ENCODE results near the gene PIAS2. TPM values are rescaled to one million over a fixed set of nuclear protein-coding genes. Genes with fewer than 3 reads are reported as not detected.

PIAS2 gene
- total and polyA plus RNA-seq, 2 of the 13 experiments (the other 11 are each of a cell fraction or from before 2014, with no cell fraction given): 12.2 to 12.7 TPM

- in situ Hi-C loops (cut with HindIII; ENCODE audit: extremely low pct_ligation_motif_present, low pct_unique_long_range_greater_than_20kb) (no loop called here), intact Hi-C loops (cut with micrococcal nuclease; ENCODE audit: unreplicated experiment) (no loop called here)
These were observed 23.9 kb downstream of the PIAS2 start for GRCh38 chr18:46893360-46893759.

GRCh38 chr18:46892842-46893241 lies 24.5 kb downstream of the PIAS2 start:
- no peak overlapping the region for H3K9ac ChIP-seq (ENCODE audit: insufficient read depth, low read depth, low read length)
- H3K4me1 ChIP-seq (ENCODE audit: insufficient read depth, low read length): peaks cover 13% of the 10 kb centered on the region
- no TSS peak for BruUV-seq (replicated peaks)
- no peak for DNase-seq (ENCODE audit: low spot score)
- peaks cover 29% of the 10 kb centered on the region for H3K79me2 ChIP-seq (ENCODE audit: insufficient read depth, low read length)
- peaks cover 26% of the 10 kb centered on the region for H3K9me3 ChIP-seq (ENCODE audit: low read length)
- intact Hi-C loops (cut with micrococcal nuclease; ENCODE audit: unreplicated experiment) (no loop called here), in situ Hi-C loops (cut with HindIII; ENCODE audit: extremely low pct_ligation_motif_present, low pct_unique_long_range_greater_than_20kb) (no loop called here)
- POLR2A ChIA-PET: no interaction called here
- H2AFZ ChIP-seq (ENCODE audit: low read length): no peak overlapping the region
- no peak overlapping the region for H3K4me2 ChIP-seq (ENCODE audit: low read depth, low read length)
- no peaks in the 10 kb centered on the region for H3K27me3 ChIP-seq (ENCODE audit: control insufficient read depth in 1 of 2, insufficient read depth in 2 of 2, low read length in 2 of 2)
- H3K27ac ChIP-seq (ENCODE audit: extremely low read length, insufficient read depth, low read length): no peak overlapping the region
- CTCF ChIA-PET (ENCODE audit: low intra/inter-chr PET ratio, low total read pairs): no interaction called here
- H4K20me1 ChIP-seq (ENCODE audit: insufficient read depth, low read length): 0 out of 2 replicates have a peak, but pooled peaks cover 3% of the 10 kb centered on the region
- H3K4me3 ChIP-seq (replicated peaks in 1 of 3; ENCODE audit: insufficient read depth in 1 of 3, low read depth in 2 of 3, low read length in 3 of 3): no peak overlapping the region
- WGBS (ENCODE audit: low lambda C conversion rate): 93% methylated on average over 1 of the region's 1 CpG
- no peak for FAIRE-seq
- peaks cover 8 to 27% of the 10 kb centered on the region in 2 experiments; a peak in 3 of 5 replicates for H3K36me3 ChIP-seq (replicated peaks in 1 of 2; ENCODE audit: control insufficient read depth in 1 of 2, insufficient read depth in 2 of 2, low read length in 2 of 2)
- ATAC-seq: no peak
- TF ChIP-seq MIER2 (CRISPR knock-in tag; IDR thresholded peaks at IDR 0.05): no peak
- no peak for TF ChIP-seq SCMH1 (CRISPR knock-in tag; IDR thresholded peaks at IDR 0.05; ENCODE audit: borderline replicate concordance)
- no peak for TF ChIP-seq FOXO4 (CRISPR knock-in tag; conservative IDR thresholded peaks at IDR 0.05)
- no peak for TF ChIP-seq ATM (IDR thresholded peaks at IDR 0.05; ENCODE audit: borderline replicate concordance)
- TF ChIP-seq DZIP1 (CRISPR knock-in tag; IDR thresholded peaks at IDR 0.05): no peak
- no peak for TF ChIP-seq SP1 (IDR thresholded peaks at IDR 0.05)
- no peak for TF ChIP-seq SP1 (CRISPR knock-in tag; IDR thresholded peaks at IDR 0.05)
- no peak for TF ChIP-seq ZNF709 (CRISPR knock-in tag; IDR thresholded peaks at IDR 0.05)
- TF ChIP-seq ZNF383 (CRISPR knock-in tag; IDR thresholded peaks at IDR 0.05; ENCODE audit: borderline replicate concordance): no peak

More at GRCh38 chr18:46893360-46893759, 23.9 kb downstream of the PIAS2 start:
- Histone ChIP-seq H3K27me3 (ENCODE audit: control insufficient read depth in 1 of 2, insufficient read depth in 2 of 2, low read length in 2 of 2) (no peaks in the 10 kb centered on the region), H3K27ac (ENCODE audit: extremely low read length, insufficient read depth, low read length) (no peak overlapping the region), H3K36me3 (replicated peaks in 1 of 2; ENCODE audit: control insufficient read depth in 1 of 2, insufficient read depth in 2 of 2, low read length in 2 of 2) (peaks cover 8 to 25% of the 10 kb centered on the region in 2 experiments; a peak in 3 of 5 replicates), H3K4me2 (ENCODE audit: low read depth, low read length) (no peak overlapping the region), H3K4me1 (ENCODE audit: insufficient read depth, low read length) (peaks cover 13% of the 10 kb centered on the region), H3K9me3 (ENCODE audit: low read length) (peaks cover 22% of the 10 kb centered on the region), H3K79me2 (ENCODE audit: insufficient read depth, low read length) (peaks cover 31% of the 10 kb centered on the region), H4K20me1 (ENCODE audit: insufficient read depth, low read length) (0 out of 2 replicates have a peak, but pooled peaks cover 3% of the 10 kb centered on the region), H3K4me3 (replicated peaks in 1 of 3; ENCODE audit: insufficient read depth in 1 of 3, low read depth in 2 of 3, low read length in 3 of 3) (no peak overlapping the region), H2AFZ (ENCODE audit: low read length) (no peak overlapping the region), H3K9ac (ENCODE audit: insufficient read depth, low read depth, low read length) (no peak overlapping the region)
- DNase-seq (ENCODE audit: low spot score): peak; percentile 47
- no TSS peak for BruUV-seq (replicated peaks)
- CTCF ChIA-PET (ENCODE audit: low intra/inter-chr PET ratio, low total read pairs): no interaction called here
- TF ChIP-seq CENPBD1 (CRISPR knock-in tag; IDR thresholded peaks at IDR 0.05; ENCODE audit: borderline replicate concordance, low read depth): no peak
- TF ChIP-seq ZNF790 (CRISPR knock-in tag; IDR thresholded peaks at IDR 0.05; ENCODE audit: borderline replicate concordance): no peak
- TF ChIP-seq ZNF251 (CRISPR knock-in tag; IDR thresholded peaks at IDR 0.05): no peak
- no peak for TF ChIP-seq IRF2 (CRISPR knock-in tag; IDR thresholded peaks at IDR 0.05)
- no peak for TF ChIP-seq TFAP4 (IDR thresholded peaks at IDR 0.05; ENCODE audit: borderline replicate concordance, low read depth)
- TF ChIP-seq ZNF749 (CRISPR knock-in tag; IDR thresholded peaks at IDR 0.05; ENCODE audit: borderline replicate concordance): no peak
- POLR2A ChIA-PET: no interaction called here
- no peak for ATAC-seq
- FAIRE-seq: peak; percentile 21
- WGBS (ENCODE audit: low lambda C conversion rate): 100% methylated on average over 1 of the region's 1 CpG
